ENCODE data around the gene PIK3AP1. TPM values are rescaled to one million over a fixed set of nuclear protein-coding genes. Genes with fewer than 3 reads are reported as not detected.

PIK3AP1 gene
- total and polyA plus RNA-seq, 2 of the 13 experiments (the other 11 are each of a cell fraction or from before 2014, with no cell fraction given): 3.6 to 13.8 TPM

GRCh38 chr10:96704563-96704962, 15.8 kb downstream of the PIK3AP1 start:
- intact Hi-C loops (cut with micrococcal nuclease; ENCODE audit: unreplicated experiment): loop anchor here (5.0 kb wide), 1 partner anchor 263 kb away; no protein-coding TSS in a partner anchor
- CTCF ChIA-PET (ENCODE audit: low intra/inter-chr PET ratio, low total read pairs): no interaction called here
- H3K79me2 ChIP-seq (ENCODE audit: insufficient read depth, low read length): no peaks in the 10 kb centered on the region
- no peak overlapping the region for H3K4me3 ChIP-seq (replicated peaks in 1 of 3; ENCODE audit: insufficient read depth in 1 of 3, low read depth in 2 of 3, low read length in 3 of 3)
- H3K4me1 ChIP-seq (ENCODE audit: insufficient read depth, low read length): no peaks in the 10 kb centered on the region
- no peaks in the 10 kb centered on the region for H4K20me1 ChIP-seq (ENCODE audit: insufficient read depth, low read length)
- BruUV-seq (replicated peaks): no TSS peak
- no peaks in the 10 kb centered on the region for H3K27me3 ChIP-seq (ENCODE audit: control insufficient read depth in 1 of 2, insufficient read depth in 2 of 2, low read length in 2 of 2)
- H3K9ac ChIP-seq (ENCODE audit: insufficient read depth, low read depth, low read length): no peak overlapping the region
- ATAC-seq: no peak
- FAIRE-seq: no peak
- POLR2A ChIA-PET: no interaction called here
- TF ChIP-seq JUNB (CRISPR knock-in tag; IDR thresholded peaks at IDR 0.05; ENCODE audit: borderline replicate concordance) (no peak), HDAC1 (CRISPR knock-in tag; IDR thresholded peaks at IDR 0.05) (no peak)
- in situ Hi-C loops (cut with HindIII; ENCODE audit: extremely low pct_ligation_motif_present, low pct_unique_long_range_greater_than_20kb): no loop called here
- H3K9me3 ChIP-seq (ENCODE audit: low read length): no peaks in the 10 kb centered on the region
- H3K36me3 ChIP-seq (replicated peaks in 1 of 2; ENCODE audit: control insufficient read depth in 1 of 2, insufficient read depth in 2 of 2, low read length in 2 of 2): no peaks in the 10 kb centered on the region
- H2AFZ ChIP-seq (ENCODE audit: low read length): no peak overlapping the region
- no peak overlapping the region for H3K27ac ChIP-seq (ENCODE audit: extremely low read length, insufficient read depth, low read length)
- H3K4me2 ChIP-seq (ENCODE audit: low read depth, low read length): no peak overlapping the region
- no peak for DNase-seq (ENCODE audit: low spot score)
- 76% methylated on average over 4 of the region's 4 CpGs for WGBS (ENCODE audit: low lambda C conversion rate)

- FAIRE-seq: no peak
- no peak overlapping the region for H3K4me3 ChIP-seq (replicated peaks in 1 of 3; ENCODE audit: insufficient read depth in 1 of 3, low read depth in 2 of 3, low read length in 3 of 3)
- no peak overlapping the region for H3K27ac ChIP-seq (ENCODE audit: extremely low read length, insufficient read depth, low read length)
- H2AFZ ChIP-seq (ENCODE audit: low read length): no peak overlapping the region
- H3K9ac ChIP-seq (ENCODE audit: insufficient read depth, low read depth, low read length): no peak overlapping the region
- no peak for ATAC-seq
- H3K4me2 ChIP-seq (ENCODE audit: low read depth, low read length): no peak overlapping the region
- no peak for DNase-seq (ENCODE audit: low spot score)
- no peaks in the 10 kb centered on the region for H3K9me3 ChIP-seq (ENCODE audit: low read length)
- no peaks in the 10 kb centered on the region for H3K79me2 ChIP-seq (ENCODE audit: insufficient read depth, low read length)
- intact Hi-C loops (cut with micrococcal nuclease; ENCODE audit: unreplicated experiment) (loop anchor here (5.0 kb wide), 1 partner anchor 264 kb away; no protein-coding TSS in a partner anchor), in situ Hi-C loops (cut with HindIII; ENCODE audit: extremely low pct_ligation_motif_present, low pct_unique_long_range_greater_than_20kb) (no loop called here)
- TF ChIP-seq ATF5 (CRISPR knock-in tag; IDR thresholded peaks at IDR 0.05; ENCODE audit: low read depth): no peak
- TF ChIP-seq AHDC1 (CRISPR knock-in tag; IDR thresholded peaks at IDR 0.05; ENCODE audit: borderline replicate concordance): no peak
- no peak for TF ChIP-seq ZNF12 (CRISPR knock-in tag; IDR thresholded peaks at IDR 0.05)
- TF ChIP-seq WIZ (CRISPR knock-in tag; IDR thresholded peaks at IDR 0.05): no peak
- TF ChIP-seq ARNT (IDR thresholded peaks at IDR 0.05): no peak
- TF ChIP-seq HOXA3 (CRISPR knock-in tag; IDR thresholded peaks at IDR 0.05): no peak
- TF ChIP-seq KAT2B (IDR thresholded peaks at IDR 0.05; ENCODE audit: borderline replicate concordance, low read depth, low read length): no peak
- CTCF ChIA-PET (ENCODE audit: low intra/inter-chr PET ratio, low total read pairs): no interaction called here
- H3K4me1 ChIP-seq (ENCODE audit: insufficient read depth, low read length): no peaks in the 10 kb centered on the region
- POLR2A ChIA-PET: no interaction called here
- H3K36me3 ChIP-seq (replicated peaks in 1 of 2; ENCODE audit: control insufficient read depth in 1 of 2, insufficient read depth in 2 of 2, low read length in 2 of 2): no peaks in the 10 kb centered on the region
- BruUV-seq (replicated peaks): no TSS peak
- H3K27me3 ChIP-seq (ENCODE audit: control insufficient read depth in 1 of 2, insufficient read depth in 2 of 2, low read length in 2 of 2): no peaks in the 10 kb centered on the region
- no peaks in the 10 kb centered on the region for H4K20me1 ChIP-seq (ENCODE audit: insufficient read depth, low read length)
- WGBS (ENCODE audit: low lambda C conversion rate): 47% methylated on average over 4 of the region's 4 CpGs
These were observed 17.0 kb downstream of the PIK3AP1 start for GRCh38 chr10:96703358-96703757.
